AG04450 (cell line): ENCODE results near the gene NFIC. TPM values are rescaled to one million over a fixed set of nuclear protein-coding genes. Genes with fewer than 3 reads are reported as not detected.
"Not testable (repeated sequence)": the region's sequence is repeated elsewhere in the genome, so short reads cannot be mapped to it uniquely, and the experiment has no call there.

ENCODE experiments used
- CTCF ChIA-PET: fragments of 300-600, 350-600 bp; formaldehyde crosslinking; extraction: SDS; loops from one replicate; lab custom pipeline; 2022; ENCODE audit warnings: antibody characterized with exemption, inconsistent platforms; lab: Charles Lee
- POLR2A ChIA-PET: fragments of 350-600 bp; formaldehyde crosslinking; extraction: SDS; loops from one replicate; lab custom pipeline; 2021; ENCODE audit warnings: antibody characterized with exemption, inconsistent platforms; lab: Yijun Ruan, JAX
- DNase-seq: peaks from one replicate; pipeline ENCODE4 v3.0.0-alpha.2; 2011; ENCODE audit warnings: low read depth, low spot score
- H3K27ac ChIP-seq: one replicate; pipeline ENCODE4 v1.5.1; 2012; ENCODE audit warnings: low read depth, low read length, control low read depth
- H3K27me3 ChIP-seq: one replicate; pipeline ENCODE4 v1.6.0; 2012; ENCODE audit warnings: low read length; ENCODE audit not compliant: control insufficient read depth, insufficient read depth
- H3K4me3 ChIP-seq: 2 replicates; pipeline ENCODE4 v1.5.1; 2011; ENCODE audit warnings: mild to moderate bottlenecking, low read depth, low read length, control low read depth
- H3K9me3 ChIP-seq: 2 replicates; pipeline ENCODE4 v1.5.1; 2012; ENCODE audit warnings: low read length; ENCODE audit not compliant: control insufficient read depth, insufficient read depth
- CTCF ChIP-seq: IDR thresholded peaks from 2 replicates; pipeline ENCODE4 v1.5.1; 2011; ENCODE audit warnings: low read depth, low read length, control low read depth, inconsistent platforms
- polyA plus RNA-seq: library from polyadenylated mRNA; depleted of rRNA; stranded (reverse); fragments of >200 nt; gene quantifications from 2 replicates; pipeline ENCODE4 v1.2.3, GENCODE V29; 2011

The NFIC gene
- polyA plus RNA-seq, 1 experiment, result 3.9 TPM

DNA sequence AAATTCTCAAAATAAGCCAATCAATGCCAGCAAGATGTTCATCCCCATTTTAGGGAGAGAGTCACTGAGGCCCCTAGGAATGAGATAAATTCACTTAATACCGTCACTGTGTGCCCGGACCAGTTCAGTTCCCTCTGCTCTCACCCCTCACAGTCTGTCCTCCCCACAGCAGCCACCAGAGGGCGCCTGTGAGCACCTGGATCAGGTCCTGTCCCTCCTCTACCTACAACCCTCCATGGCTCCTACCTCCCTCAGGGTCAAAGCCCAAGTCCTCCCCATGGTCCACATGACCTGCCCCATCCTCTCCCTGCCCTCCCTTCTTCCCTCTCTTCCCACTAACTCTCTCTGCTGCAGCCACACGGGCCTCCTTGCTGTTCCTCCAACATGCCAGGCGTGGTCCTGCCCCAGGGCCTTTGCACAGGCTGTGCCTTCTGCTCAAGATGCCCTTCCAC is 42.0 kb upstream of the NFIC start:
- POLR2A ChIA-PET, result no interaction called here
- H3K9me3 ChIP-seq, result no peaks in the 10 kb centered on the region; the same call in 1 of the 2 replicates
- H3K27ac ChIP-seq, result no peak overlapping the region
- peak; percentile 72 for TF ChIP-seq CTCF
- no peak overlapping the region for H3K4me3 ChIP-seq
- peaks cover 13% of the 10 kb centered on the region for H3K27me3 ChIP-seq
- no peak for DNase-seq
- CTCF ChIA-PET, result interaction anchor here (1.0 to 4.5 kb wide), 6 partner anchors 144 to 161 kb away, joined by 3 to 77 read pairs (median 6); no protein-coding TSS in a partner anchor

DNA sequence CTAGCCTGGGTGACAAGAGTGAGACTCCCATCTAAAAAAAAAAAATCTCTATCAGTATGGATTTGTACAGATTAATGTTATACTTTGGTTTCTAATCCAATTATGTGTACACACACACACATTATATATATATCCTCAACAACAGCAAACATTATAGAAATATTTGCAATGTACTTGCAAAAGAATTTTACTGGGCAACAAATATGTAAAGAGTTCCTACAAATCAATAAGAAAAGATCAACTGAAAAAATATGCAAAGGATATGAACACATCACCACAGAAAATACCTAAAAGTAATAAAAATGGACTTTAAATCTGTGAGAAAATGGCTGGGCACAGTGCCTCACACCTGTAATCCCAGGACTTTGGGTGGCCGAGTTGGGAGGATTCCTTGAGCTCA is 40.9 kb upstream of the NFIC start:
- POLR2A ChIA-PET, result no interaction called here
- CTCF ChIA-PET, result interaction anchor here (1.2 to 4.9 kb wide), 5 partner anchors 21 to 191 kb away, joined by 5 to 77 read pairs (median 13); no protein-coding TSS in a partner anchor
- Histone ChIP-seq H3K4me3 (no peak overlapping the region), H3K9me3 (no peaks in the 10 kb centered on the region), H3K27ac (no peak overlapping the region), H3K27me3 (peaks cover 14% of the 10 kb centered on the region)
- no peak for TF ChIP-seq CTCF
- no peak for DNase-seq

GRCh38 chr19:3328743-3329142 is 37.6 kb upstream of the NFIC start:
- Histone ChIP-seq H3K4me3 (no peak overlapping the region), H3K27me3 (peaks cover 4% of the 10 kb centered on the region), H3K9me3 (no peaks in the 10 kb centered on the region), H3K27ac (no peak overlapping the region)
- ChIA-PET POLR2A (no interaction called here), CTCF (interaction anchor here (0.7 to 4.9 kb wide), 5 partner anchors 20 to 157 kb away, joined by 3 to 77 read pairs (median 14); no protein-coding TSS in a partner anchor)
- no peak for DNase-seq
- TF ChIP-seq CTCF, result no peak

DNA sequence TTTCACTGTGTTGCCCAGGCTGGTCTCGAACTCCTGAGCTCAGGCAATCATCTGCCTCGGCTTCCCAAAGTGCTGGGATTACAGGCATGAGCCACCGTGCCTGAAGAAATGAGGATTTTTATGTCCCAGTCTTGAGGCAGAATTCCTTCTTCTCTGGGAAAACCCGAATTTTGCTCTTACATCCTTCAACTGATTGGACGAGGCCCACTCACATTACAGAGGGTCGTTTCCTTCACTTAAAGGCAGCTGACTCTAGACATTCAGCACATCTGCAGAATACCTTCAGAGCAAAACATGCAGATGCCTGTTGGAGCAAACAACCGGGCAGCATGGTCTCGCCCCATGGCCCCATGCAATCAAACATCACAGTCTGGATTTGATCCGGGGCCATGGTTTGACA is 36.3 kb upstream of the NFIC start:
- no peak overlapping the region for H3K4me3 ChIP-seq
- no peak overlapping the region for H3K27ac ChIP-seq
- no peaks in the 10 kb centered on the region for H3K9me3 ChIP-seq
- no peak for DNase-seq
- no peak for TF ChIP-seq CTCF
- ChIA-PET POLR2A (no interaction called here), CTCF (interaction anchor here (1.9 to 4.9 kb wide), 3 partner anchors 100 to 155 kb away, joined by 8 to 31 read pairs (median 16); no protein-coding TSS in a partner anchor)
- H3K27me3 ChIP-seq, result peaks cover 2% of the 10 kb centered on the region

DNA sequence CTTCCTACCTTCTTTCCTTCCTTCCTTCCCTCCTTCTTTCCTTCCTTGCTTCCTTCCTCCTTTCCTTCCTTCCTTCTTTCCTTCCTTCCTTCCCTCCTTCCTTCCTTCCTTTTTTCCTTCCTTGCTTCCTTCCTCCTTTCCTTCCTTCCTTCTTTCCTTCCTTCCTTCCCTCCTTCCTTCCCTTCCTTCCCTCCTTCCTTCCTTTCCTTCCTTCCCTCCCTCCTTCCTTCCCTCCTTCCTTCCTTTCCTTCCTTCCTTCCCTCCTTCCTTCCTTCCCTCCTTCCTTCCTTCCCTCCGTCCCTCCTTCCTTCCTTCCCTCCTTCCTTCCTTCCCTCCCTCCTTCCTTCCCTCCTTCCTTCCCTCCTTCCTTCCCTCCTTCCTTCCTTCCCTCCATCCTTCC is 34.2 kb upstream of the NFIC start:
- DNase-seq, H3K27ac ChIP-seq, POLR2A ChIA-PET, H3K4me3 ChIP-seq, H3K27me3 ChIP-seq, H3K9me3 ChIP-seq, CTCF ChIA-PET: not testable (repeated sequence)
